Measurements from ENCODE around the gene RALGAPB. TPM values are rescaled to one million over a fixed set of nuclear protein-coding genes. Genes with fewer than 3 reads are reported as not detected.

Gene RALGAPB
- total RNA-seq, 1 donor from 2014 or later = 29.1 TPM

DNA sequence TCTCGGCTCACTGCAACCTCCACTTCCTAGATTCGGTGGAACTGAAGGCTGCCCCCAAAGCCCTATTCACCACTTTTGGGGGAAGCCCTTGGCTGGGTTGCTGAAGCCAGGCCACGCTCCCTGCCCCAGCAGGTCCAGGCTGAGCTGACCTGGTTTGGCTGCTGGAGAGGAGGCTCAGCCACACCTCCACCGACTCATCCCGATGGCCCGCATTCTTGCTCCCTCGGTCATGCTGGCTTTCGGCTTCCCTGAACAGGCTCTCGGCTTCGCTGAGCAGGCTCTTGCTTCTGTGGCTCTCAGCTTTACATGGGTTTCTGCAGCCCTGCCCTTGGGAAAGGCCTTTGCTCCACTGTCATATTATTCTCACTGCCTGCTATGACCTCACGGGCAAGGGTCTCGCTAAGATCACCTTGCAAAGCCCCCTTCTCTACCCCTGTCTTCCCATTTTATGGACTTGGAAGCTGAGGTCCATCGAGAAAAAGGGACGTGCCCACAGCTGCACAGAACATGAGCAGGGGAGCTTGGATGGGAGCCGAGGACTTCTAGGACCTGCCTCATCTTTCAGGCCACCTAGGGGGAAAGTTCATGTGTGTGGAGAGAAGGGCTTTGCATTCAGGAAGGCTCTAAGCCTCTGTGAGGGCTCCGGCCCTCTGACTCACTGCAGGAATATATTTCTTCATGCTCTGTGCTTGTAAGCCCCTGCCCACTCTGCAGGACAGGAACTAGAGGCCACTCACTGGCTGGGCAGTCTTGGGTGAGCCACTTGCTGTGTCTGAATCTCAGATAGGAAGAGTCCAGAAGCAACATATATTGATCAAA is 144.6 kb downstream of the RALGAPB start:
- no peak for DNase-seq

DNA sequence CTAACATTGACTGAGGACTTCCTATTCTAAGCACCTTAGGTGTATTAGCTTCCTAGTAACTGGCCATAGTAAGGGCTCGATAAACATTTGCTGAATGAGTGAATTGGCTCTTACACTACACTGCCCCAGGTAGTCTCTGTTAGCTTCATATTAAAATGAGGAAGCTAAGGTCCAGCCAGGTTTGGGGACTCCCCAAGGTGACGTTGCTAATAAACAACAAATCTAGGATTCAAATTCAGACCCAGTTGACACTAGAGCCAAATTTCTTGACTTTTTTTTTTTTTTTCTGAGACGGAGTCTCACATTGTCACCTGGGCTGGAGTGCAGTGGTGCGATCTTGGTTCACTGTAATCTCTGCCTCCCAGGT is 145.2 kb downstream of the RALGAPB start:
- DNase-seq = no peak

DNA sequence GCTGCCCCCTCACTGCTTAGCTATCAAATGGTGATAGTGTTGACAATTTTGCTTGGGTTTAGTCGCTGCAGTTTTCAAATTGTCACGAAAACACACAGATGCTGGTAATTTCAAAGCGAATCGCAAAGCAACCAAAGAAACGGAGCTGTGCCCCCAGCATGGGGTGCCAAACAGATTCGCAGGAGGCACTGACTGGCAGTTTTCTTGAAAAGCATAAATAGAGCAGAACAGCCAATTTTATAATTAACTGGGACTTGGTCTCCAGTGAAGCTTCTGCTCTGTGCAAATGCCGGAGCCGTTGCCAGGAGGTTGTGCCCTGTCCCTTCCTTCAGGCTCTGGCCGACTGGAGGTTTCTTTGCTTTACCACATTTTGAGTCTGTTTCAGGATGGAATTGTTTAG is 147.8 kb downstream of the RALGAPB start:
- DNase-seq = no peak

DNA sequence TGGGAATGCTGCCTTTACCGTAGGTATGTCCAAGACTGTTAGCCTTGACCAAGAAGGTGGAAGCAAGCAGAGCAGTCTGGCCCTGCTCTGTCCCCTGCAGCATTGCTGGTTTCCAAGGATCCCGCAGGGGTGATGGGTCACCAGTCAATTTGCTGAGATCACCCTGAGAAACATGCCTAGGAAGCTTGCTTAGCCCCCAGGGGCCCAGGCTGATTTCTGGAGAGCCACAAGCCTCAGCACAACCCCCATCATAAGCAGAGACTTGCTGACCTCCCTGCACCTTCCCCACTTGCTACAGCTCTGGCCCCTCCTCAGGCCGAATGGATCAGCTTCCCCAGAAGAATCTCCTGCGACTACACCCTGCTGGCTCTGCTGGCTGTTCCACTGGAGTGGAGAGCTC is 150.4 kb downstream of the RALGAPB start:
- no peak for DNase-seq

DNA sequence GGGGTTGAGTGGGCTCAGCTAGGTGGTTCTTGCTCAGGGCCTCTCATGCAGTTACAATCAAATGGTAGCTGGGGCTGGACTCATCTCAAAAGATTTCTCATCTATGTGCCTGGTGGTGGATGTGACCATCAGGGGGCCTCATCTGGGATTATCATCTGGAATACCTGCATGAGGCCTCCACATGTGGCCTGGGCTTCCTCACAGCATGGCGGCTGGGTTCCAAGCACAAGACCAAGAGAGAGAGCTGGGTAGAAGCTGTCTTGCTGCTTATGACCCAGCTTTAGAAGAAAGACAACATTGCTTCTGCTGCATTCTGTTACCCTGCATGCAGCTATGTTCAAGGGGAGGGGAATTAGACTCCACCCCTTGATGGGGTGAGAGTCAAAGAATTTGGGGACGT is 151.4 kb downstream of the RALGAPB start:
- no peak for DNase-seq

DNA sequence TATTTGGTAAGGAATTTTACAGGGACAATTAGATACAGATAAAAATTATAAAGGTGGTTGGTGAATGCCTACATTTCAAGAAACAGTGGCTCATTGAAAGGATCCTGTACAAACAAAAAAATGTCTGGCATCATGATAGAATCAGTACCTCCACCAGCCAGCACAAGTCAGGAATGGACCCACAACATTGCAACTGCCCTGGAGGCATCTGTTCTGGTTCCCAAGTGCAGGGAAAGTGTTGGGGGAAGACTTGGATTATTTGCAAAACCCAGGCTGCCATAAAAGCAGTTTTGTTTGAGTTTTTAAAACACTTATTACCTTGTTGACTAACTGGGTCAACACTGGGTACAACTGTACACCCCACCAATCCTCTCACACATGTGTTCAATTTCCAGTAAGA is 153.3 kb downstream of the RALGAPB start:
- DNase-seq = no peak

DNA sequence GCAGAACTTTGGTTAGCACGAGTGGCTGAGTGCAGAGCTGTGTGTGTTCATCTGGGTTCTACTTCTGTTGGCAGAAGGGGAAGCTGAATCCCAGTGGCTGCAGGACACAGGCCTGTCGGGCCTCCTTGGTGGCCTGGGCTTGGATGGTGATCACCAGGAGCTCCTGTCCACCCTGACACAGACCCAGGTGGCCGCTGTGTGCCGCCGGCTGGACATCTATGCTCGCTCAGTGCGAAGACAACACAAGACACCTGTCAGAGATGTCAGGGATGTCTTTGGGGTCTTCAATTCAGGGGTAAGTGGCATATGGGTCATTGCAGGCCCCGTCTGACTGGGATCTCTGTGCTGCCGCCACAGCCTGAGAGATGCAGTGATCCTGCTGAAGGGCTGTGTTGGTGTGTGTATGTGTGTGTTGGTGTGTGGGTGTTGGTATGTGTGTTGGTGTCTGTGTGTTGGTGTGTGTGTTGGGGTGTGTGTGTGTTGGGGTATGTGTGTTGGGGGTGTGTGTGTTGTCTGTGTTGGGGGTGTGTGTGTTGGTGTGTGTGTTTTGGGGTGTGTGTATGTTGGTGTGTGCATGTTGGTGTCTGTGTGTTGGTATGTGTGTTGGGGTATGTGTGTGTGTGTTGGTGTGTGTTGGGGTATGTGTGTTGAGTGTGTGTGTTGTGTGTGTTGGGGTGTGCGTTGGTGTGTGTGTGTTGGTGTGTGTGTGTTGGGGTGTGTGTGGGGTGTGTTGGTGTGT is 154.4 kb downstream of the RALGAPB start:
- DNase-seq = no peak

Other genes with a start within 250 kb of the RALGAPB start
- gene KIAA1755, start 212.1 kb upstream of the RALGAPB start, total RNA-seq = 0.05 and 0.51 TPM in 2 replicates
- not detected in 2 replicates for gene BPI, start 168.7 kb upstream of the RALGAPB start, total RNA-seq
- gene LBP, start 126.4 kb upstream of the RALGAPB start, total RNA-seq = 0.05 TPM in 1 of 2 replicates, not detected in the other
- gene SNHG17, start 37.5 kb upstream of the RALGAPB start, total RNA-seq = 6.7 and 11.6 TPM in 2 replicates
- not detected in 2 replicates for gene ADIG, start 108.4 kb downstream of the RALGAPB start, total RNA-seq
- gene ARHGAP40, start 129.0 kb downstream of the RALGAPB start, total RNA-seq = 0.09 TPM in 1 of 2 replicates, not detected in the other

Measured in dermis blood vessel endothelial cell (primary cell).